GM12892 (cell line): ENCODE measurements around the gene CFAP61.

Experiments used
- POLR2A ChIP-seq: IDR thresholded peaks from 2 replicates; pipeline ENCODE4 v1.6.1; 2011; ENCODE audit warnings: low read depth, low read length, control low read depth
- POLR2AphosphoS5 ChIP-seq: IDR thresholded peaks from 2 replicates; pipeline ENCODE4 v1.6.1; 2011; ENCODE audit warnings: low read depth, low read length, control low read depth
- TAF1 ChIP-seq: IDR thresholded peaks from 2 replicates; pipeline ENCODE4 v1.6.1; 2011; ENCODE audit warnings: low read depth, mild to moderate bottlenecking, control low read depth, low read length, borderline replicate concordance

- TF ChIP-seq POLR2A (no peak), POLR2AphosphoS5 (no peak), TAF1 (no peak)
These were observed 318.8 kb downstream of the CFAP61 start for GRCh38 chr20:20371083-20371482.
